GM21825 (cell line): Measurements from ENCODE around the gene MAP3K20.
"Not testable (repeated sequence)": the region's sequence is repeated elsewhere in the genome, so short reads cannot be mapped to it uniquely, and the experiment has no call there.

Experiments used
- ATAC-seq: cut with Tn5 transposase; IDR thresholded peaks from one replicate; pipeline ENCODE4 v1.9.1; 2021; ENCODE audit warnings: mild to moderate bottlenecking, moderate library complexity; ENCODE audit not compliant: unreplicated experiment

Gene MAP3K20

GRCh38 chr2:173254659-173255058 is 179.0 kb downstream of the MAP3K20 start:
- ATAC-seq: no peak

DNA sequence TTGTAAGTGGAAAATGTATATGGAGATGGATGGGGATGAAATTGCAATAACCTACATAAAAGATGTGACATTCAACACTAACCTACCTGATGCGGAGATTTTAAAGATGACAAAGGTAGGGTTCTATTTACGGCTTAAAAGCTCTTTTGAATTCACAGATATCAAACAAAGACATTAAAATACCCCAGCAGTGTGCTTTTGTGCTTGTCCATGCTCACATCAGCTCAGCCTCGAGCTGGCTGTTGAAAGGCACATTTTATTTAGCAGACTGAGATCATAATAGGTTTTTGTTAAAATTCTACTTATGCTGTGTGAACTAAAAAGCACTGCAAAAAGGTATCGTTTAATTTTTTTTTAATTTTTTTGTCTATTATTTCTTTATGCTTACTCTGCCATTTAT is 183.1 kb downstream of the MAP3K20 start:
- no peak for ATAC-seq

DNA sequence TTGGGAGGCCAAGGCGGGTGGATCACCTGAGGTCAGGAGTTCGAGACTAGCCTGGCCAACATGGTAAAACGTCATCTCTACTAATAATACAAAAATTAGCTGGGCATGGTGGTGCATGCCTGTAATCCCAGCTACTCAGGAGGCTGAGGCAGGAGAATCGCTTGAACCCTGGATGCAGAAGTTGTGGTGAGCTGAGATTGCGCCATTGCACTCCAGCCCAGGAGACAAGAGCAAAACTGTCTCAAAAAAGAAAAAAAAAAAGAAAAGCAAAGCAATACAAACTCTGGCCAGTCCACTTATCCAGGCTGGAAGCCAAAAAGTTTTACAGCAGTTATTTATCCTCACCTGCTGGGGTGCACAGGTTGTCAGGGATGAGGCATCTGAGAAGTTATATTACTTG is 186.7 kb downstream of the MAP3K20 start:
- ATAC-seq: not testable (repeated sequence)

DNA sequence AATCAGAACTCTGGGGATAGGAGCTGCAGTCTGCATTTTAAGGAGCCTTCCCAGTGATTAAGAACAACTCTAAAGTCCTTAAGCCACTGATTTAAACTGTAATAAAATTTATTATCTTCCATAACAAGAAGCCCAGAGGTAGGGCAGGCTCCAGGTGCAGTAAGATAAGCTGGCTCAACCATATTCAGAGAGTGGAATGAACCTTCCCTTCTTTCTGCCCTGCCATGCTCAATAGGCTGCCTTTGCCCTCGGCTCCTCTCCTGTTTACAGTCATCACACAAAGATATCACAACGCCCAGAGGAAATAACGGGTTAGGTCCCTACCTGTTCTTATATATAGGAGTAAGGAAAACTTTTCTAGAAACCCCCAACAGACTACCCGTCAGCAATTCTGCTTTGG is 188.5 kb downstream of the MAP3K20 start:
- no peak for ATAC-seq

- peak; percentile 96 for ATAC-seq
Observed at GRCh38 chr2:173264603-173265366, 189.1 kb downstream of the MAP3K20 start.

DNA sequence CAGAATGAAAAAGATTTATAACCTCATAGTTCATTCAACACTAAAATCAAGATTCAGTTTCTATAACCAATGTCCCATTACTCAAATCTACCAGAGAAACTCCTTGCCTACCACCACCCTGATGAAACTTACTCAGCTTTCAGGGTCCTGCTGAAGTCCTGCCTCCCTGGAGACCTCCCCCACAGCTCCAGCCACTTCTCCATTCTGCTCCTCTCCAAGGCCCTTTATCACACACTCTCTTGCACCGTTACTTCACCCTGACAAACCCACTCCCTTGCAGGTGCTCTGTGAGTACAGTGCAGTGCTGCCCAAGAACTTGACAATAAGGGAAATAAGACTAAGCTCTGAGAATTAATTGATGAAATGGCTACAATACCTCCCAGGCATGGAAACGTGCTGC is 195.5 kb downstream of the MAP3K20 start:
- ATAC-seq: no peak

- no peak for ATAC-seq
Observed at GRCh38 chr2:173271825-173272224, 196.2 kb downstream of the MAP3K20 start.

- no peak for ATAC-seq
Observed at GRCh38 chr2:173272849-173273248, 197.2 kb downstream of the MAP3K20 start.

DNA sequence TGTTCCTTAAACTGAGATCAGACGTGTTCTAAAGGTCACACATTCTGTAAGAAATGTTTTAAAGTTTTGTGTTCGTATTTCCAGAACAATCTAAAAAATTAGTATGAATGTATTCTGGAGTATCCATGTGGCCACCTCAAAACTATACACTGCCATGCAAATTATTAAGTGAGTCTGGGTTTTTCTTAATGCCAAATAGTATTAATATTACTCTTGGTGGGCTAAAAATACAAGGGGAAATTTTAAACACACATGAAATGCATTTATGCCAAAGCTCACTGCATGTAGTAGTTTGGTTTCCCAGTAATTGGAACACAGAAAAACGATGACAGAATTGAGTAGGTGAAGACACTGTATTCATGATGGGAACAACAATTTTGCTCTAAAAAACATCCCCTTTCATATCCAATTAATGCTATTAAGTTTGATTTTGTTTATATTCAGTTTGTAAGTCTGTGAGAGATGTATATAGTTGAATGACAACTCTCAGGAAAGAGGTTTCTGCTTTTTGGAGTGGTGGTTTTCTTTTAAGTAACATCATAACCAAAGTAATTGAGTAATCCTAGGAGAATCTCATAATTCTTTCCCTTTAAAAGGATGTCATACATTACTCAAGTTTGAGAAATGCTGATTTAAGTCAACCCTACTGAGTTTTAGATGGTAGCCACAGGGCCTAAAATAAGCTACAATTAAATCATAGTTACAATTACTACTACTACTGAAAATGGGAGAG is 203.3 kb downstream of the MAP3K20 start:
- ATAC-seq: no peak

- ATAC-seq: no peak
Observed at GRCh38 chr2:173279527-173279868, 203.9 kb downstream of the MAP3K20 start.

GRCh38 chr2:173280853-173281252 is 205.2 kb downstream of the MAP3K20 start:
- ATAC-seq: no peak

DNA sequence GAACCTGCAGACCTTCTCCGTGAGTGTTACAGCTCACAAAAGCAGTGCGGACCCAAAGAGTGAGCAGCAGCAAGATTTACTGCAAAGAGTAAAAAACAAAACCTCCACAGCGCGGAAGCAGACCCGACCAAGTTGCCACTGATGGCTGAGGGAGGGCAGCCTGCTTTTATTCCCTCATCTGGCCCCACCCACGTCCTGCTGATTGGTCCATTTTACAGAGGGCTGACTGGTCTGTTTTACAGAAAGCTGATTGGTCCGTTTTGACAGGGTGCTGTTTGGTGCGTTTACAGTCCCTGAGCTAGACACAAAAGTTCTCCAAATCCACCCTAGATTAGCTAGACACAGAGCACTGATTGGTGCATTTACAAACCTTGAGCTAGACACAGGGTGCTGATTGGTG is 206.3 kb downstream of the MAP3K20 start:
- not testable (repeated sequence) for ATAC-seq

GRCh38 chr2:173282795-173283545 is 207.3 kb downstream of the MAP3K20 start:
- no peak for ATAC-seq

GRCh38 chr2:173286153-173286809 is 210.6 kb downstream of the MAP3K20 start:
- ATAC-seq: peak; percentile 84

- ATAC-seq: no peak
Observed at GRCh38 chr2:173287594-173287993, 211.9 kb downstream of the MAP3K20 start.

- ATAC-seq: no peak
Observed at GRCh38 chr2:173288561-173288960, 212.9 kb downstream of the MAP3K20 start.

GRCh38 chr2:173290046-173290445 is 214.4 kb downstream of the MAP3K20 start:
- ATAC-seq: no peak

DNA sequence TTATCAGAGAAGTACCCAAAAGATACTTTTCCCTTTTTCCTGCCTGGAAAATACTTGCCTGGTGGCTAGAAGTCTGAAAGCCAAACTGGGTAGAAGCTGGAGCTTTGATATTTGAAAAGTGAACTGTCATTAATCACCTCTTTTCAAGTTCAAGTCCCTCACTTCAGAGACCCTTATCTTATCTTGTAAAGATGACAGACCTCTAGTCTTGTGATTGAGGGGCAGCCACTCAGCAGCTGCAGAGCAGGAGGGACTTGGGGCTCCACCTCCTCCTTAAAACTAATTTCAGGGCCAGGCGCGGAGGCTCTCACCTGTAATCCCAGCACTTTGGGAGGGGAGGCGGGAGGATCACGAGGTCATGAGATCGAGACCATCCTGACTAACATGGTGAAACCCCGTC is 214.9 kb downstream of the MAP3K20 start:
- ATAC-seq: no peak

- no peak for ATAC-seq
Observed at GRCh38 chr2:173291412-173291811, 215.8 kb downstream of the MAP3K20 start.

DNA sequence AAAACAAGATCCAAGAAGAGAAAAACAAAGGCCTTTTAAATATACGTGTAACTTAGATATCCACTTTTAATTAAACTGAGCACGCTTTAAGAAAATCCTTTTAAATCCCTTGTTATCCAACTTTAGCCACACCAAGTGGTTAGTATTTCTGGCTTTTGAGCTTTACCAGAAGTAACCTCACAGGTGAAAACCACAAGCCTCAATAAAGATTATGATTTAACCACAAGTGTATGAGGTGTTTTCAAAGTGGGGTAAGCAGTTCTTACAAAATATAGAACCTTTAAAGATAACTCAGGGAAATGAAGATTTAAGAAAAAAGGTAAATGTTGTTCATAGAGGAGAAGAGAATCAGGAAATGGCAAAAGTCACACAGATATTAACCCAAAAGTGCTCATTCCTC is 220.6 kb downstream of the MAP3K20 start:
- no peak for ATAC-seq

- ATAC-seq: no peak
Observed at GRCh38 chr2:173298536-173299097, 223.0 kb downstream of the MAP3K20 start.
